GM19351 (cell line): Measurements from ENCODE around the gene PBX1.
"Not testable (repeated sequence)": the region's sequence is repeated elsewhere in the genome, so short reads cannot be mapped to it uniquely, and the experiment has no call there.

ENCODE experiments used
- ATAC-seq: cut with Tn5 transposase; IDR thresholded peaks from one replicate; pipeline ENCODE4 v1.9.1; 2021; ENCODE audit warnings: mild to moderate bottlenecking, moderate library complexity; ENCODE audit not compliant: unreplicated experiment

PBX1 gene

GRCh38 chr1:164558461-164559341, at the start of gene PBX1:
Gene PBX1, plus strand, starts transcription at chr1:164559184.
- ATAC-seq: peak; percentile 100

- no peak for ATAC-seq
Measured at GRCh38 chr1:164510435-164510834, 48.5 kb upstream of the PBX1 start.

- ATAC-seq: no peak
Measured at GRCh38 chr1:164511001-164511705, 47.8 kb upstream of the PBX1 start.

- no peak for ATAC-seq
Measured at GRCh38 chr1:164515231-164515630, 43.8 kb upstream of the PBX1 start.

- ATAC-seq: no peak
Measured at GRCh38 chr1:164515711-164516331, 43.2 kb upstream of the PBX1 start.

GRCh38 chr1:164516591-164516990, 42.4 kb upstream of the PBX1 start:
- no peak for ATAC-seq

GRCh38 chr1:164518692-164519332, 40.2 kb upstream of the PBX1 start:
- ATAC-seq: no peak

GRCh38 chr1:164519426-164519825, 39.6 kb upstream of the PBX1 start:
- no peak for ATAC-seq

- no peak for ATAC-seq
Measured at GRCh38 chr1:164524810-164525209, 34.2 kb upstream of the PBX1 start.

GRCh38 chr1:164534863-164535610, 23.9 kb upstream of the PBX1 start:
- ATAC-seq: no peak

GRCh38 chr1:164552463-164552988, 6.5 kb upstream of the PBX1 start:
- ATAC-seq: not testable (repeated sequence)

- ATAC-seq: no peak
Measured at GRCh38 chr1:164557270-164557669, 1.7 kb upstream of the PBX1 start.

- ATAC-seq: no peak
Measured at GRCh38 chr1:164559342-164560051, 513 bp downstream of the PBX1 start.

- ATAC-seq: no peak
Measured at GRCh38 chr1:164560121-164560541, 1.1 kb downstream of the PBX1 start.

- ATAC-seq: no peak
Measured at GRCh38 chr1:164560556-164560955, 1.6 kb downstream of the PBX1 start.

- no peak for ATAC-seq
Measured at GRCh38 chr1:164561007-164561406, 2.0 kb downstream of the PBX1 start.

GRCh38 chr1:164561472-164561871, 2.5 kb downstream of the PBX1 start:
- no peak for ATAC-seq

- no peak for ATAC-seq
Measured at GRCh38 chr1:164562061-164562460, 3.1 kb downstream of the PBX1 start.

- ATAC-seq: no peak
Measured at GRCh38 chr1:164562511-164562910, 3.5 kb downstream of the PBX1 start.
